ENCODE measurements around the gene SPATA1. TPM values are rescaled to one million over a fixed set of nuclear protein-coding genes. Genes with fewer than 3 reads are reported as not detected.

SPATA1 gene
- total and polyA plus RNA-seq, 2 donors (not counting 1 experiment from before 2014, with no cell fraction given): 0.73 to 8.6 TPM

GRCh38 chr1:84603223-84603622, 97.0 kb downstream of the SPATA1 start:
- Histone ChIP-seq H3K36me3 (replicated peaks in 1 of 2; ENCODE audit: control extremely low read depth in 1 of 2, control insufficient read depth in 1 of 2, extremely low read depth in 1 of 2, insufficient read depth in 2 of 2, low read length in 1 of 2) (no peaks in the 10 kb centered on the region), H3K4me2 (replicated peaks; ENCODE audit: low read depth, low read length, poor library complexity, severe bottlenecking) (no peak overlapping the region), H2AFZ (ENCODE audit: insufficient read depth, low read depth, low read length, poor library complexity, severe bottlenecking) (no peak overlapping the region), H3K27me3 (replicated peaks in 1 of 4; ENCODE audit: control extremely low read depth in 1 of 4, control insufficient read depth in 3 of 4, insufficient read depth in 4 of 4, low read length in 3 of 4) (peaks cover 0 to 17% (median 0%) of the 10 kb centered on the region in 4 experiments), H3K27ac (ENCODE audit: low read length in 2 of 2) (no peak overlapping the region), H3K9me3 (ENCODE audit: control extremely low read depth in 1 of 3, control insufficient read depth in 2 of 3, insufficient read depth in 1 of 3, low read length in 2 of 3) (peaks cover 6 to 26% (median 25%) of the 10 kb centered on the region in 3 donors), H3K79me2 (ENCODE audit: control insufficient read depth, insufficient read depth, low read length) (no peaks in the 10 kb centered on the region), H3K4me3 (ENCODE audit: control extremely low read depth in 1 of 5, extremely low read depth in 1 of 5, insufficient read depth in 1 of 5, low read depth in 2 of 5, low read length in 4 of 5) (no peak overlapping the region), H3K9ac (ENCODE audit: low read length) (no peak overlapping the region), H3K4me1 (ENCODE audit: control insufficient read depth in 2 of 2, insufficient read depth in 2 of 2, low read length in 2 of 2) (no peaks in the 10 kb centered on the region), H4K20me1 (ENCODE audit: control insufficient read depth, insufficient read depth, low read length, poor library complexity, severe bottlenecking) (no peaks in the 10 kb centered on the region)
- Mint-ChIP-seq H3K4me1 (peaks cover 12% of the 10 kb centered on the region), H3K27ac (no peak overlapping the region), H3K27me3 (no peaks in the 10 kb centered on the region), H3K4me3 (no peak overlapping the region), H3K9me3 (ENCODE audit: insufficient read depth) (peaks cover 8% of the 10 kb centered on the region)
- ATAC-seq (ENCODE audit: low read depth) (no peak), DNase-seq (no peak)
- POLR2A ChIA-PET: no interaction called here
- WGBS (ENCODE audit: insufficient coverage): no CpG with 5 or more reads among the region's 2 CpGs
- CTCF ChIA-PET: interaction anchor here (1.4 kb wide), 1 partner anchor 17 kb away, joined by 6 read pairs; no protein-coding TSS in a partner anchor
- TF ChIP-seq EZH2 (IDR thresholded peaks at IDR 0.05; ENCODE audit: borderline replicate concordance, insufficient read depth, low read depth, low read length, poor library complexity, severe bottlenecking) (no peak), CTCF (IDR thresholded peaks at IDR 0.05) (no peak)
- intact Hi-C loops (cut with micrococcal nuclease): no loop called here

- intact Hi-C loops (cut with micrococcal nuclease): no loop called here
- Mint-ChIP-seq H3K27me3 (no peaks in the 10 kb centered on the region), H3K27ac (no peak overlapping the region), H3K4me3 (no peak overlapping the region), H3K4me1 (peaks cover 5% of the 10 kb centered on the region), H3K9me3 (ENCODE audit: insufficient read depth) (peaks cover 8% of the 10 kb centered on the region)
- no peaks in the 10 kb centered on the region for H3K4me1 ChIP-seq (ENCODE audit: control insufficient read depth in 2 of 2, insufficient read depth in 2 of 2, low read length in 2 of 2)
- H3K27me3 ChIP-seq (replicated peaks in 1 of 4; ENCODE audit: control extremely low read depth in 1 of 4, control insufficient read depth in 3 of 4, insufficient read depth in 4 of 4, low read length in 3 of 4): peaks cover 0 to 17% (median 0%) of the 10 kb centered on the region in 4 experiments
- DNase-seq (no peak), ATAC-seq (ENCODE audit: low read depth) (no peak)
- POLR2A ChIA-PET: no interaction called here
- no peak overlapping the region for H3K9ac ChIP-seq (ENCODE audit: low read length)
- TF ChIP-seq EZH2 (IDR thresholded peaks at IDR 0.05; ENCODE audit: borderline replicate concordance, insufficient read depth, low read depth, low read length, poor library complexity, severe bottlenecking): no peak
- no peak for TF ChIP-seq CTCF (IDR thresholded peaks at IDR 0.05)
- no peaks in the 10 kb centered on the region for H3K36me3 ChIP-seq (replicated peaks in 1 of 2; ENCODE audit: control extremely low read depth in 1 of 2, control insufficient read depth in 1 of 2, extremely low read depth in 1 of 2, insufficient read depth in 2 of 2, low read length in 1 of 2)
- H3K9me3 ChIP-seq (ENCODE audit: control extremely low read depth in 1 of 3, control insufficient read depth in 2 of 3, insufficient read depth in 1 of 3, low read length in 2 of 3): peaks cover 6 to 26% (median 25%) of the 10 kb centered on the region in 3 donors
- no peak overlapping the region for H3K4me2 ChIP-seq (replicated peaks; ENCODE audit: low read depth, low read length, poor library complexity, severe bottlenecking)
- H4K20me1 ChIP-seq (ENCODE audit: control insufficient read depth, insufficient read depth, low read length, poor library complexity, severe bottlenecking): no peaks in the 10 kb centered on the region
- H3K27ac ChIP-seq (ENCODE audit: low read length in 2 of 2): no peak overlapping the region
- H2AFZ ChIP-seq (ENCODE audit: insufficient read depth, low read depth, low read length, poor library complexity, severe bottlenecking): no peak overlapping the region
- H3K79me2 ChIP-seq (ENCODE audit: control insufficient read depth, insufficient read depth, low read length): no peaks in the 10 kb centered on the region
- CTCF ChIA-PET: interaction anchor here (1.4 kb wide), 1 partner anchor 16 kb away, joined by 6 read pairs; no protein-coding TSS in a partner anchor
- 98% methylated on average over 9 of the region's 15 CpGs for WGBS (ENCODE audit: insufficient coverage)
- H3K4me3 ChIP-seq (ENCODE audit: control extremely low read depth in 1 of 5, extremely low read depth in 1 of 5, insufficient read depth in 1 of 5, low read depth in 2 of 5, low read length in 4 of 5): no peak overlapping the region
Measured at GRCh38 chr1:84603941-84604830, 98.0 kb downstream of the SPATA1 start.

All from B cell (primary cell).